GM19324 (cell line): ENCODE data around the gene GALNT2.

Experiments used
- ATAC-seq: cut with Tn5 transposase; IDR thresholded peaks from one replicate; pipeline ENCODE4 v1.9.1; 2021; ENCODE audit warnings: mild to moderate bottlenecking, moderate library complexity; ENCODE audit not compliant: unreplicated experiment, low FRiP score

Gene GALNT2

DNA sequence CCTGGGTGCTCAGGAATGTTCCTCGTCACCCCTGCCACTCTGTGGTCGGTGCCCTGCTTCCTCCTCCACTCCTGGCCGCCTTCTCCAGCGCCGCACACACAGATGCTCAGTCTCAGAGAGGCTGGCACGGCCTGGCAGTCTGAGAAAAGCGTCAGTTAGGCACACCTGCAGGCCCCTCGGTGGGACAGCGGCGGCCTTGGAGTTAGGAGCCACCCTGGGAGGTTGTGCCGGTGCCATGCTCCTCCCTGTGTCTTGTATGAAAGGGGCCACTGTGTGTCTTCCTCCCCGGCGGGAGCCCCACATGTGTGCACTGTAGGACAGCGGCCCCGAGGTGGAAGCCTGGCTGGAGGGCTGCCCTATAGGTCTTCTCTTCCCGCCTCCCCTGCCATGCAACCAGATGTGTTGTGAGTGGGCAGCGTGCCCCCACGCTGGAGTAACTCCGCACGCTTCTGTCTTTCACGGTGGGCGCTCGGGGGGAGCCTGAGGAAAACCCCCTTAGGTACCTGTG, 213.9 kb downstream of the GALNT2 start:
- ATAC-seq = no peak

DNA sequence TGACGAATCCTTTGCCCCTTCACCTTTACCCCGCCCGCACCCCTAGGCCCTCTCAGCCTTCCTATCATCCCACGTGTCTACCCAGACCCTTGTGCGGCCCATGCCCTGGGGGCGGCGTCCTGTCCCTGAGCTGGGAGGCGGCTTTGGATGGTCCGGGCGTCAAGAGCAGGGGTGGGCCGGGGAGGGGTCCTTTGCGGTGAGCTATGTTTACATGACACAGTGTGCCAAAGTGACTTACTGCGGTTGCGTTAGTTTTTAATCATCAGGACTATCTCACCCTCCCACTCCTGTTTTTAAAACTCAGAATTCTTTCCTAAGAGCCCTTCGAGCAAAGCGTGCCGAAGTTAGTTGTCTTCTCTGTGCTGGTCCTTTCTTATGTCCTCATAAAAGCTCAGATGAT, 214.5 kb downstream of the GALNT2 start:
- no peak for ATAC-seq

DNA sequence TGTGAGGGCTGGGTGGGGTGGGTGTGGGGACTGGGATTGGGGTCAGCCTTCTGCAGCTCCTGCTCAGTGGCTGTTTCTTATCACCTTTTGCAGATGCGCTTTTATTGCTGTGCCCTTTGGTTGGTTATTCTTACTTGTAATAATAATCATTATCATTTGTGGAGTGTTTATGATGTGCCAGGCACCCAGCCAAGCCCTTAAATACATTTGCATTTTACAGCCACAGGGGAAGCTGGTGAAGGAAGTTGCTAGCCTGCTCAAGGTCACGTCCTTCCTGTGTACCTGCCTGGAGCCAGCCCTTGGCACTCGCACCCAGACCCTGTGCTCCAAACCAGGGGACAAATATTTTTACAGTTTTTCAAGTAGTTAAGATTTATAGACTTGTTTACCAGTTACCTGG, 215.1 kb downstream of the GALNT2 start:
- ATAC-seq = no peak

DNA sequence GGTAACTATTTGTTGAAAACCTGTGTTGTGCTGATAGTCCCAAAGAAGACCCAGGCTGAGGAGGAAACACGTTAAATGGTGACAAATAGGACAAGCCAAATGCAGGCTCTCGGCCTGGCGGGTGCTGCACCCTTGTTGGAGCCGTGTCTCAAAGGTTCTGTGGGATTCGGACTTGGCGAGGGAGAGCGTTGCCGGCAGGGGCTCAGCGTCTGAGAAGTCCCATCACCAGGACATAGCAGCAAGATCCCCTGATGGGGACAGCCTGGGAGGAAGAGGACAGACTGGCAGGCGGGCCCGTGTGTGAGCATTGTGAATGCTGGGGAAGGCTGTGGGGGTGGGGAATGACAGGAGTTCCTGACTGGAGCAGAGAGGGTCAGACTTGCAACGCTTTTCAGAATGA, 216.6 kb downstream of the GALNT2 start:
- ATAC-seq = no peak

DNA sequence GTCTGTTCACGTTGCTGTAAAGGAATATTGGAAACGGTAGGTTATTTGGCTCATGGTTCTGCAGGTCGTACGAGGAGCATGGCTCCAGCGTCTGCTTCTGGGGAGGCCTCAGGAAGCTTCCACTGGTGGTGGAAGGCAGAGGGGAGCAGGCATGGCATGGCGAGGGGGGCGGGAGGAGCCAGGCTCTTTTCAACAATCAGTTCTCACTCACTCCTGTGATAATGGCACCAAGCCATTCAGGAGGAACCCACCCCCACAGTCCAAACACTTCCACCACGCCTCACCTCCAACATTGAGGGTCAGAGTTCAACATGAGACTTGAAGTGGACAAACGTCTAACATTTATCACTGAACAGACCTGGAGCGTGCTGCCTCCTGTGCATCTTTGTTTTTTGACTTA, 217.9 kb downstream of the GALNT2 start:
- ATAC-seq = no peak

DNA sequence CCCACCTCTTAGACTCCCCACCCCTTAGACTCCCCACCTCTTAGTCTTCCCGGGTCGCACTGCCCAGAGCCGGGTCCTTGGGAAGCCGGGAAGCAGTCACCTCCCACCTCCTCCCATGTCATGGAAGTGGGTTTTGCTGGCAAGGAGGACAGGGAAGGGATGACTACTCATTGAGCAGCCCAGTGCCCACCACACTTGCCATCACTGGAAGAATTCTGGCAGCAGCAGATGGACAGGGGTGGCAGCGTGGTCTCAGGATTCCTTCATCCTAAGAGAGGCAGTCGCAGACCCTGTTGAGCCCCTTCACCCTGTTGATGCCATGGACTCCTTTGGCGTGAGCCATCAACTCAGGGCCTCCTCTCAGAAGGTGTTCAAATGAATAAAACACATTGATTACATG, 218.3 kb downstream of the GALNT2 start:
- ATAC-seq = no peak

DNA sequence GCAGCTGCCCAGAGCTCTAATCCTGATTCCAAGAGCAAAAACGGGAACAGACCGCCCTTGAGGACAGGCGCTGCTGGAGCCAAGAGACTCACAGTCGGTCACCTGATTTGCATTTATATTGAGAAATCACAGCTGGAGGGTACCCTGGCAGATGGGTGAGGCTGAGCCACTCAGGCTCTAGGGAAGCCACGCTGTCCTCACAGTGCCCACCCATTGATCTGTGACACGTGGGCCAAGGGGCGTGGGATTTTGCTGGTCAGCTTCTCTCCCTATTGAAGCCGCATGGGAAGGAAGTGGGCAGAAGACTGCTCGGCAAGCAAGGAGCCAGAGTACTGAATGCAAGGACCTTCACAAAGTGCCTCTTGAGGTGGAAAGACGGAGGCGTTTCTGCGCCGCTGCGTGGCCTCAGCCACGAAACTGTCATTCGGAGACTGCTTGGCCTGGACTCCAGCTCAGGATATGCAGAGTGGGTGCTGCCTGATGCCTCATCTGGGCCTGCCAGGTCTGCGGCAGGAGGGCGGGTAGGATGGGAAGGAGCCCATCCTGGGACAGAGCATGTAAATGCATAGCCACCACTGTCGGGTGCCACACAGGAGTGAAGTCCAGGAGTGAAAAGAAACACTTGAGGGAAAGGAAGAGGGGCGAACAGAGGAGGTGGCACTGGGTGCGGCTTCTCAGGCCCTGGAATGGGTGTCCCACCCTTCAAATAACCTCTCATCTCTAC, 219.3 kb downstream of the GALNT2 start:
- no peak for ATAC-seq

DNA sequence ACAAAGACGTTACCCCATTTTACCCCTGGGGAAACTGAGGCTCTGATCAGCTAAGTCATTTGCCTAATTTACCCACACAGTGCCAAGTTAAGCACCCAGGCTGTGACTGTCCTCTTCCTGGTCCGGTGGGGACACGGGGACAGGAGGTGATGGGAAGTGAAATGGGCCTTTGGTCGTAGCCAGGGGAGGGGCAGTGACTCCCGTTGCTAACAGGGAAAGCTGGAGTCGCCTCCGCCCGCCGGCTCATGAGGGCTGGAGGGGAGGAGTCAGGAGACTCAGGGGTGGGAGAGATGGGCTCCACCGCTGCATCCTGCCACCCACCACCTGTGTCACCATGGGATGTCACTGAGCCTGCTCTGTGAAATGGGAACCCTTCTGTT, 219.8 kb downstream of the GALNT2 start:
- no peak for ATAC-seq

DNA sequence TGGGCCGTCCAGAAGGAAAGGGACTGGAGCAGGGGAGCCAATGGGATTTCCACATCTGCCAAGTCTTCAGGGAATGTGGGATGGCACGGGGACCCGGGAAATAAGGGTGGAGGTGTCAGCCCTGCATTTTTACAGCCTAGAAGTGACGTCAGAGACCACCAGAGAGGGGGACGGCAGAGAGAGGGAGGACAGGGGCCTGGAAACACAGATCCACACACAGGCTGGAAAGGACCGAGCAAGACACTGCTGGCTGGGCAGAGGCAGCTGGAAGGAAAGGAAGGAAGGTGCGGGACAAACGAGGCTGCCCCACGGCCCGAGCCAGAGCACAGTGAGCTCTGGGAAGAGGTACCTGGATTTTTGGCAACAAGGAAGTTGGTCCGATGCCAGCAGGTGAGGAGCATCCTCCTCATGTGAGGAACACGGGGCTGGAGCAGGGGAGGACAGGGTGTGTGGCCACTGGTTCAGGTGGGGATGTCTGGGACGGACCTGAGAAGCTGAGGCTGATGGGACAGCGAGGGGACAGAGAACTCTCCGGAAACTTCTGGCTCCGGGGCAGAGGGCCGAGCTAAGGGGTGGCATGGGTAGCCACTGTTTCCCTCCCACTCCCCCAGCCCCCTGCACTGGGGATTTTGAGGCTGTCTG, 220.8 kb downstream of the GALNT2 start:
- no peak for ATAC-seq

DNA sequence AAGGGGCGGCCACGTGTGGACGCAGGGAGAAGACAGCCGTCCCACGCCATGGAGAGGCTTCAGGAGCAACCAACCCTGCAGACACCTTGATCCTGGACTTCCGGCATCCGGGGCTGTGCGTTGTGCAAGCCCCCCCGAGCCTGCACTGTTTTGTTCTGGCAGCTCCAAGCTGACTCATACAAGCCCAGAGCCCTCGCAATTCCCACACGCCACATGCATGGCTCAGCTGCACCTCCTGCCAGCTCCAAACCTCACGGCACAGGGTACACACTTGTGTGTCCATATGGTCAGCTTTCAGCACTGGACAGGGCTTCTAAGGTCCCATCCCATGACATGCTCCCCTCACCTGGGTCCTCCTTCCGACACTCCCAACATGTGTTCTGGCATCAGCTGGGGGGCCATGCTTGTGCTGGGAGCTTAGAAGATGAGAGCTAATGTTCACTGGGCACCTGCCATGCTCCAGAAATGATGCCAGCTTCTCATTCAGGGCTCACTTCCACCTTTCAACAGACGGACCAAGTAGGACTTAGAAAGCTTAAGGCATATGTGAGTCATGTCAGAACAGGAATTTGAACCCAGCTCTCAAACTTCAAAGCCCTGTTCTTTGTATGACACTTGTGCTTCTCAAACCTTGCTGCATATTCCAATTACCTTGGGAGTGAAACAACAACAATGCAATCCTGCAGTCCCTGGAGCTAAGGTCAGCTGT, 221.8 kb downstream of the GALNT2 start:
- no peak for ATAC-seq

DNA sequence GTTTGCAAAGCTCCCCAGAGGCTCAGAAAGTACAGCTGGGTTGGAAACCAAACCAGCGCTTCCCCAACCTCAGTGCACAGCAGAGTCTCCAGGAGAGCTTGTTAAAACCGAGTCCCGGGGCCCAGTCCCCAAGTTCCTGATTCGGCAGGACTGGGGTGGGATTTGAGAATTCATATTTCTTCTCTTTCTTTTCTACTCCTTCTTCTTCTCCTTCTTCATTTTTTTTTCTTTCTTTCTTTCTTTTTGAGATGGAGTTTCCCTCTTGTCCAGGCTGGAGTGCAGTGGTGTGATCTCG, 222.3 kb downstream of the GALNT2 start:
- ATAC-seq = no peak

DNA sequence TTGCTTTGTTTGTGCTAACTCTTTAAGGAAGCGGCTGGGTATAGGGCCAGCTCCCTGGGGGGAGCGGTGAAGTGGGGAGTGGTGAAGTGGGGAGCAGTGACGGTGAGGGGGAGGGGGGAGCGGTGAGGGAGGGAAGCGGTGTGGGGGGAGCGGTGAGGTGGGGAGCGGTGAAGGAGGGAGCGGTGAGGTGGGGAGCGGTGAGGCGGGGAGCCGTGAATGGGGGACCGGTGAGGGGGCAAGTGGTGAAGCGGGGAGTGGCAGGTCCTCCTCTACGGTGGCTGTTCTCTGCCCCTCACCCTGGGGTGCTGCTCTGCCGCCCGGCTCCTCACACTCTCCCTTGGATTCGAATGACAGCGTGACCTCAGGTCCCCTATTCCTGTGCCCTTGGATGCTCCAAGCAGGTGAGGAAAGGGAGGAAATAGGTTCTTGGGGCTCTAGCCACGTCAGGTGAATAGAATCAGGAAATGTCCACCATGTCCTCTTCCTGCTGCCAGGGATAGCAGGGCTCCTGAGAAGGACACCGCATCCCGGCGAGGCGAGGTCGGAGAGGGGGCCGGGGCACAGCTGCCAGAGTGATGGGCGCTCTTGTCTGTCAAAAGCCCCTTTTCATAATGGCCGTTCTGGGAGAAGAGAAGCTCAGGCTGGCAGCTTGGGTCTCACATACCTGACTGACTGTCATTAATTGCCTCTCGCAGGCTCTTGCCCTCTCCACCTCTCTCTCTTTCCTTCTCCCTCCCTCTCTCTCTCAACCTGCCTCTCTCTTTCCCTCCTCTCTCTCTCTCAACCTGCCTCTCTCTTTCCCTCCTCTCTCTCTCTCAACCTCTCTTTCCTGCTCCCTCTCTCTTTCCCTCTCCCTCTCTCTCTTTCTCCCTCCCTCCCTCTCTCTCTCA, 224.9 kb downstream of the GALNT2 start:
- no peak for ATAC-seq

DNA sequence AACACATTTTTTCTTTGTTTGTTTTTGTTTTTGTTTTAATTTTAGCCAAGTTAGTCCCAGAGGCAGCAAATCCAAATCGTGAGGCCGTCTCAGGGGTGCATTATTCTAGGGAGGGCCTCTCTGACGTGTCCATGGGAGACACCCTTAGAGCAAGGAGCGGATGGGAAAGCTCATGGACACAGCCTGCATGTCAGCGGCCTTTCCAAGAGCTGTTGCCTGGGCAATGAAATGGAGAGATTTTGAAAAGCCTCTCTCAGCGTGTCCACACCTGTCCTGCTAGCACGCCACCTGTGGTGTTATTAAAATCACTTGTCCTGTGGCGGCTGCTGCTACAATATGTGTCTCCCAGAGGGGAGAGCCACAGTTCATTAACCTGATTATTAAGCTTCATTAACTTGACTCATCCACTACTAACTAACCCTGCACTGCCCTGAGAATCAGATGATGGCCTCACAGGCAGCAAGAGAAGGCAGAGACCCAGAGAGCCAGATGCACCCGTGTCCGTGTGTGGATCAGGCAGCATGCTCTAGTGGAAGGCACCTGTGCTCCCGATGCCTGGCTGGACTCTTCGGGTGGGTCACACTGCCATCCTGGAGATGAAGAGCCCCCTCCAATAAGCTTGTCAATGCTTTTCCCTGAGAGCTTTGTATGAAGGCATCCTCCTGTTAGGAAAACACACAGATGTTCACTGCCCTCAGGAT, 225.8 kb downstream of the GALNT2 start:
- no peak for ATAC-seq

DNA sequence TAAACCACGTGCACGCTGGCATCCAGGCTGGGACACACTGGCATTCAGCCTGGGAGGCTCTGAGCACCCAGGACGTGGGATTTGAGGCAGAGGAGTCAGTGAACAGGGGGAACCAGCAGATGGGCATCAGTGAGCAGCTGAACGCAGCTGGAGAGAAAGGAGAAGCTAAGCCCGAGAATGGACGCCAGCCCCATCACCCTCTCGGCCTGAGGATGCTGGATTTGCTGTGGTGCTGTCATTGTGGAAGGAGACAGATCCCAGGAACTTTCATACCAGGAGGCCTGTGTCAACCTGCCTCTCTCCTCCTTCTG, 226.3 kb downstream of the GALNT2 start:
- ATAC-seq = no peak

DNA sequence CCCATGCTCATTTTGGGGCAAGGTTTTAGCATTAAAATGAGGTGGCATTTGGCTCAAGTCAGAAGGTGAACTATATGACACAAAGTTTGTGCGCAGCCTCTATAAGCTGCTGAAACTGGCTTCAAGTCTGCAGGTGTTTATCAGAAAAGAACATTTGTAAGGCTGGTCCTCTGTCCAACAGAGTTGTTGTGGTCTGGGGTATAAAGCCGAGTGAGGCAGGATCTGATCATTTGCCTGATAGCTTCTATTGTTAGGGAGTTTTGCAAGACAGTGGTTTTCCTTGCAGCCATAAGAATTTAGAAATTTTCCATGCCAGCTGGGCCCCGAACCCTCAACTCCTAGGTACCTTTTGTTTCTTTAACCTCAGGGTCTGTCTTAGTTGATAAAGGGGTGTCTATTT, 228.3 kb downstream of the GALNT2 start:
- no peak for ATAC-seq

DNA sequence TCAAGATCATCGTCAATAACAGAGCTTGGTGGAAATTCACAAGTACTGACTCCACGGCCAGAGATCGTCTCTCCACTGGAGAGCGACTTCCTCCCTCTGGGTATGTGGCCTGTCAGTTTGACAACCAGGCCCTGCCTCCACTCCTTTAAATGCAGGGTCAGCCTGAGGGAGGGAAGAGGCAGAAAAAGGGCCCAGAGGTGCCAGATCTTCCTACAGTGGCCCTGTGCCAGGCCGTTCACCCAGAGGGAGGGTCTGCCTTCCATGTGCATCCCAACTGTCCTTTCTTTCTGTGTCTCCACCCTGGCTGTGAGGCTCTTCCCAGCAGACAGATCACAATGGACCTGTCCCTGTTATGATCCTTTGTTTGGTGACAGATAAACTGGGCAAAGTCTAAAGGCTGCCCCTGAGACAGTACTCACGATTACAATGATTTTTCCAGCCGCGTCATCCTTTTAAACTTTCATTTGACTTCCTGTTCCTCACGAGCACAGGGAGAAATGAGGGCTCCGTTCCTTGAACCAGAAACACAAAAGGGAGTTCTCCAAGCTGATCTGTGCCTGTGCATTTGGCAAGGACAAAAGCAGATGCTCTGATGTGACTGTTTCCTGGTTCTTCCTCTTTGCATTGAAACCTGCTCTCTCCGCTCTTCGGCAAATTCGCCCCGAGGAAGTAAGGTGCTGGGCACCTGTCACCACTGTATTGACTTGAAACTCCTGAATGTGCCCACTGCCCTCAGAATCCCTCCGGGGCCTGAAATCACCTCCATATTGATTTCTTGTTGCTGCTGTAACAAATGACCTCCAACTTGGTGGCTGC, 232.4 kb downstream of the GALNT2 start:
- ATAC-seq = no peak

DNA sequence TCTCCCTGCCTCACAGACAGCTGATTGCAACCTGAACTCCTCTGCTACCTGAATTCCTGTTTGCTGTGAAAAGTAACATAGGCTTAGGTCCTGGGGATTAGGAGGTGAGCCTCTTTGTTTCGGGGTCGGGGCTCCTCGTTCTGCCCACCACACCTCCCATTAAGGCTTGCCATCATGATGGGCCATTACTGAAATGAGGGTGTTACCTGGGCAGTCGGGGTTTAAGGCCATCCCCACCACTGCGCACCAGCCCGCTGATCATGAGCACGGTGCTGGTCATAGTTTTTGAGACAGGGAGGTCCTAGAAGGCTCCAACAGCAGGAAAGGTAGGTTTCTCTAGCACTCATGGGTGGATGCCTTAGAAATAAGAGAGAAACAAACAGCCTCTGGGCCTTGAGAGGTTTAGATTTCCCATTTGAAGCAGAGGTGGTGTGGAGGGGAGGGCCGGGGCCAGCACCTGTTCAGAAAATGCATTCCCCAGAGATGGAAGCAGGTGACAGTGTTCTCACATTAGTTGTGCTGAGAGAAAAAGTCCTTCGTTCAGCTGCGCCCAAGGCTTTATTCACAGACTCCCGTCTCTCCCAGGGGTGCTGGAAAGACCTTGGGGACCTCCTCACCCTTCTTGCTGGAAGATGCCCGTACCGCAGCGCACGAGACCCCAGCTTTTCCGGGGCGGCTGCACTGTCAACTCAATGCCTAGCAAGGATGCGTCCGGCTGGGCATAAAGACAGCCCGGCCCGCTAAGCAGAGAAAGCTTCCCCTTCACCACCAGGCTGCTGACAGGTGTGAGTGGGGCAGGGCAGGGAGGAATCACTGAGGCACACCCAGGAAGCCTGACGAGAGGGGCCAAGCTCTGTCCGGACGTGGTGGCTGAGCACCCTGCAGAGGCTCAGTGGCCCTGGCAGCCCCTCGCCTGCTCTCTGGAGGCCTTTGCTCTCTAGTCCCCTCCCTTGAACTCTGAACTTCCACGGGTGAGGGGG, 233.6 kb downstream of the GALNT2 start:
- ATAC-seq = no peak

DNA sequence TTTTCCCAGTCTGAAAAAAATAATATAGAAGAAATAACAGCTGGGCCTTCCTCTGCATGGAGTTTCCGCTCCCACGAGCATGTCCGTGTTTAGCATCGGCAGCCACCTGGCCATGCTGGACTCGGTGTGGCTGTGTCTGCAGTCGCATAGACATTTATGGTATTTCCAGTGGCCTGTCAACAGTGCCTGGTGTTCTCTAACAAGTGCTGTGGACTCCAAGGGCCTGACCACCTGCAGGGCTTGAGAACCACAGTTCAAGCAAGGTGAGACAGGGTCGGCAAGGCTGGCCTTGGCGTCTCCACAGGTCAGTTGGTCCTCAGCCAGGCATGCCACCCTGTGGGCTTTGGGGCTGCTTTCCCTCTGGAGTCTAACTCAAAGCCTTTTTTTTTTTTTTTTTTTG, 234.3 kb downstream of the GALNT2 start:
- ATAC-seq = no peak

DNA sequence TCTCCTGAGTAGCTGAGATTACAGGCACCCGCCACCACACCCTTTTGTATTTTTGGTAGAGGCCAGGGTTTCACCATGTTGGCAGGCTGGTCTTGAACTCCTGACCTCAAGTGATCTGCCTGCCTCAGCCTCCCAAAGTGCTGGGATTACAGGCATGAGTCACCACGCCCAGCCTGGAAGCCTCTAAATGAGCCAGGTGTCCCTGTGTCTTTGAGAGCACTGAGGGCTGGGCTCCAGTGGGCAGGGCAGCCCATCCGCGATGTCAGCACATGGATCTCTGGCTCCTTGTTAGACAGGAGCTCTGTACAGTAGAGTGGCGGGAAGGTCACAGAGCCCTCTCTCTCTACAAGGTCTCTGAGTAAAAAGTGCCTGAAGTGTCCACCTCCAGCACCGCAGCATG, 234.8 kb downstream of the GALNT2 start:
- no peak for ATAC-seq
